ENCODE measurements around the gene PAPSS1. TPM values are rescaled to one million over a fixed set of nuclear protein-coding genes. Genes with fewer than 3 reads are reported as not detected.
A peak's percentile ranks its signal among the peaks of the same experiment; 100 is the strongest.

PAPSS1 gene
- total RNA-seq = 52.9 TPM

DNA sequence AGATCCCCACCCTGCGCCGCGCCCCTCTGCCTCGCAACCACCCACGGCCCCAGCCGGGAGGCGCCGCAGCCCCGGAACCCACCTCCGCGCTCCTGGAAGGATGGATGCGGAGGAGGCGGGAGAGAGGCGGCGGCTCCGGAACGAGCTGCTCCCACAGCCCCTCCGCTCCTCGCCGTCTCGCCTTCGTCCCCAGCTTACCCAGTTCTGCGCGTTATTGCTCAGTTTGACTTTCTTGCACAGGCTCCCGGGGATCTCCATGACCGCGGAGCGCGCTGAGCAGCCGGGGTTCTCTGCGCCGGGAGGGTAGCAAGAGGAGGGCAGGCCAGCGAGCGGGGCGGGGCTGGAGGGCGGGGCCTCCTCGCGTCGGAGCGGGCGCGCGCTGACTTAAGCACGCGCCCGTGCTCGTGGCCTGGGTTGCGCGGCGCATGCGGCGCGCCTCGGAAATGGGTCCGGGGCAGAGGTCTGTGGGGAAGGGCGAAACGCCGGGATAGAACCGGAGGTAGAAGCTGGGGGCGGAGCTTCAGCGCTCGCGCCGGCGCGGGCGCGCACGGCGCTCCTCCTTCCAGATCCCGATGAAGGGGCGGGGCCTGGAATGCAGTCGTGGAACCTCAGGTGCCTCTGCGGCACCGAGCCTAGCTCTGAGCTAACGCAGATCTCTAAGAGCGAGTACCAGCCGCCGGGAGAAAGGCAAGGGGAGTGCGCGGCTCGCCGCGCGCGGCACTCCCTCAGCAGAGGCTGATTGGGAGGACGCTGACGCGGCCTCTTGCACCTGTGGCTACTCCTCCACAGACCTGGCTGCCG is at the start of gene PAPSS1:
Gene PAPSS1 (minus strand): TSS at position 313 of the 801 bp plus-strand sequence. CDS start 55 bp downstream, at position 258.
- peak; percentile 99 for DNase-seq (ENCODE audit: low spot score)
- intact Hi-C loops (cut with DNase I) = no loop called here
- ATAC-seq = peak; percentile 98

GRCh38 chr4:107760281-107760947 is 40.4 kb upstream of the PAPSS1 start:
- peak; percentile 84 for ATAC-seq
- peak; percentile 69 for DNase-seq (ENCODE audit: low spot score)
- intact Hi-C loops (cut with DNase I) = no loop called here

DNA sequence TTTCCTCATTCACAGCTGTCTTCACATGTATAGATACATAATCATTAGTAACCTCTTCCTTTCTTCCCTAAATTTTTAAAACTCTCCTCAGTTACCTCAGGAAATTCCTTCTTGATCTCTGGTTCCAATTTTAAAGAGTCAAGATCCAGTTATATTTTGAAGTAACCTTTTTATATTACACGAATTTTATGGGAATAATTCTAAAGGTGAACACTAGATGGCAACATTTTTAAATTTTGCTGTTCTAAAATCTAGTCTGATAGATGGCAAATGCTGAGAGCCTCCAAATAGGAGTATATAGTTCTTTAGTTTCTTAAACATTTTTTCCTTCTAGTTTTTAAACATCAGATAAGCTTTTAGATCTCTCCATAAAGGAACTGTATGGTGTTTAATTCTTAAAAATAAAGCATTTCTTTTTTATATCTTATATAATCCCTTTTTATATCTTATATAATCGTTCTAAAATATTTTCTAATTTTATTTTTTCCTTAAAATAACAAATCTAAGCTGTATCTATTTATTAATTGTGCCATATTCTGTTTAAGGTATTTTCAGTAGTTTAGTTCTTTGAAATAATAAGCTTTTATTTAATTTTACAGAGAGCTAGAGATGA is 37.9 kb upstream of the PAPSS1 start:
- DNase-seq (ENCODE audit: low spot score) (no peak), ATAC-seq (no peak)
- intact Hi-C loops (cut with DNase I) = loop anchor here (5.0 kb wide), 1 partner anchor 154 kb away; no protein-coding TSS in a partner anchor

GRCh38 chr4:107757283-107757682 is 37.2 kb upstream of the PAPSS1 start:
- DNase-seq (ENCODE audit: low spot score) = no peak
- ATAC-seq = no peak
- intact Hi-C loops (cut with DNase I) = loop anchor here (5.0 kb wide), 1 partner anchor 155 kb away; no protein-coding TSS in a partner anchor

DNA sequence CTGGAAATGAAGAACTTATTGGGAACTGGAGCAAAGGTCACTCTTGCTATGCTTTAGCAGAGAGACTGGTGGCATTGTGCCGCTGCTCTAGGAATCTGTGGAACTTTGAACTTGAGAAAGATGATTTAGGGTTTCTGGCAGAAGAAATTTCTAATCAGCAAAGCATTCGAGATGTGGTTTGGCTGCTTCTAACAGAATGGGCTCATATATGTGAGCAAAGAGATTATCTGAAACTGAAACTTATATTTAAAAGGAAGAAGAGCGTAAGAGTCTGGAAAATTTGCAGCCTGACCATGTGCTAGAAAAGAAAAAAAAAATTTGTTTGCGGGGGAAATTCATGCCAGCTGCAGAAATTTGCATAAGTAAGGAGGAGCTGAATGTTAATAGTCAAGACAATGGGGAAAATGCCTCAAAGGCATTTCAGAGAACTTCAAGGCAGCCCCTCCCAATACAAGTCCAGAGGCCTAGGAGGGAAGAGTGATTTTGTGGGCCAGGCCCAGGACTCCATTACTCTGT is 35.9 kb upstream of the PAPSS1 start:
- DNase-seq (ENCODE audit: low spot score) = no peak
- peak; percentile 23 for ATAC-seq
- intact Hi-C loops (cut with DNase I) = loop anchor here (5.0 kb wide), 1 partner anchor 156 kb away; no protein-coding TSS in a partner anchor

- ATAC-seq (no peak), DNase-seq (ENCODE audit: low spot score) (no peak)
- intact Hi-C loops (cut with DNase I) = no loop called here
Observed at GRCh38 chr4:107751670-107752069, 31.6 kb upstream of the PAPSS1 start.

- intact Hi-C loops (cut with DNase I) = no loop called here
- no peak for ATAC-seq
- no peak for DNase-seq (ENCODE audit: low spot score)
Observed at GRCh38 chr4:107747748-107748486, 27.9 kb upstream of the PAPSS1 start.

DNA sequence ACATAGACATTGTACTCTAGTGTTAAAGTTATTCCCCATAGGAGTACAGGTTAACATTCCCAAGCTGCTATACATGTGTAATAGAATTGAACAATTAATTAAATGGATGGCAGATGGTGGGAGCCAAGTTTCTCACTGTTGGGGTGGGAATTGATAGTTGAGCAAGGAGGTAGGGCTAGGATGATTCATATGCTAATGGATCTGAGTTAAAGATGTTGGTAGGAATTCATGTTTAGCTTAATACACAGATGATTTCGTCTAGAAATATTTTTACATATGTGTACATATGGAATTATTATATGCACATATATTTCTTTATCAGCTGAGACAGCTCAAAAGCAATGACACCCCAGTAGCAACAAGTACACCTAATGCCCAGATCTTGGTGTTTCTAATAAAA is 26.1 kb upstream of the PAPSS1 start:
- intact Hi-C loops (cut with DNase I) = no loop called here
- DNase-seq (ENCODE audit: low spot score) (no peak), ATAC-seq (no peak)

GRCh38 chr4:107744532-107744931 is 24.5 kb upstream of the PAPSS1 start:
- intact Hi-C loops (cut with DNase I) = no loop called here
- DNase-seq (ENCODE audit: low spot score) = no peak
- ATAC-seq = no peak

- no peak for ATAC-seq
- intact Hi-C loops (cut with DNase I) = no loop called here
- no peak for DNase-seq (ENCODE audit: low spot score)
Observed at GRCh38 chr4:107743532-107743931, 23.5 kb upstream of the PAPSS1 start.

- ATAC-seq (no peak), DNase-seq (ENCODE audit: low spot score) (no peak)
- intact Hi-C loops (cut with DNase I) = no loop called here
Observed at GRCh38 chr4:107742791-107743190, 22.8 kb upstream of the PAPSS1 start.

DNA sequence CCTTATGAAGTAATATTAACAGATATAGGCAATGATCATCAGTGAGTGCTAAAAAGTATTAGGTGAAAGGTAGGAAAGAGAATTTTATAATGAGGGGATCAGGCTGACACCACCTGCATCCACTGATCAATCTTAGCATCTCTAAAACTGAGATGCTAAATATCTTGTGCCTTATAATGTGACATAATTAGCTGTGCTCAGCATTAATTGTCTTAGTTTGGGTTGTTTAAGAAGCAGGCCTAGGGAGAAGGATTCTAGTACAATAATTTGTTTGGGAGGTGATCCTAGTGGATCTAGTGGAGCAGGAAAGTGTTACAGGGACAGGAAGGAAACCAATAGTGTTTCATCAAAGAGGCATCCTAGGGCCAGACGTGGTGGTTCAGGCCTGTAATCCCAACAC is 22.2 kb upstream of the PAPSS1 start:
- no peak for ATAC-seq
- intact Hi-C loops (cut with DNase I) = no loop called here
- DNase-seq (ENCODE audit: low spot score) = no peak

DNA sequence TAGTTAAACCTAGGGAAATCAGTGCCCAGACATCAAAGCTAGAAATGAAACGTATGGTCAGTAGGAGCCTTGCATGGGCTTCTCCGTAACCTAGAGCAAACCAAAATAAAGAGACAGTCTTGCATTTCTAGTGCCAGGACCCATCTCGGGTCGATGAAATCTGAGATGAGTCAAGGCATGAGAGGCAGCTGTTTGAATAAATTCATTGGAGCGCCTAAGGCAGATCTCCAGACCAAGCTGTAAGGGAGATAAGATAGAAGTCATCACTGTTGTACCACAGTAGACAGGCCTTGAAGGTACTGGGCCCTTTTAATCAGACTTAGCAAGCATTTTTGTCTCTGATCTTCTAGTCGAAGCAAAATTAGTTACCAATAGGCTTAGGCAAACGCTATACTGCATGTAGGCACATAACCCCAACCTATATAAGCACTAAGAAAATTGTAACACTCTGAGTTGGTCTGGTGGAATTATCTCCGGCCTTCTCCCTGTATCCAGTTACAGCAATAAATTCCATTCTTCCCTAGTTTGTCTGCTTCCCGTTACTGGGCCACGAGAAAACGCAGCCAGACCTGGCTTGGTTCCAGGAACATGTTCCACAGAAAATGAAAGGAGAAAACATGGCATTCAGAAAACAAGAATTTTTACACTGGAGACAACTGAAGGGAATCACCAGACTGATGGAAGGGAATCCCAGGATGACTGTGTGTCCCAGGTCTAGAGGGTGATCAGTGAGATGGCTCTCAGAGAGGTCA is 21.1 kb upstream of the PAPSS1 start:
- intact Hi-C loops (cut with DNase I) = no loop called here
- DNase-seq (ENCODE audit: low spot score) (peak; percentile 80), ATAC-seq (peak; percentile 70)

DNA sequence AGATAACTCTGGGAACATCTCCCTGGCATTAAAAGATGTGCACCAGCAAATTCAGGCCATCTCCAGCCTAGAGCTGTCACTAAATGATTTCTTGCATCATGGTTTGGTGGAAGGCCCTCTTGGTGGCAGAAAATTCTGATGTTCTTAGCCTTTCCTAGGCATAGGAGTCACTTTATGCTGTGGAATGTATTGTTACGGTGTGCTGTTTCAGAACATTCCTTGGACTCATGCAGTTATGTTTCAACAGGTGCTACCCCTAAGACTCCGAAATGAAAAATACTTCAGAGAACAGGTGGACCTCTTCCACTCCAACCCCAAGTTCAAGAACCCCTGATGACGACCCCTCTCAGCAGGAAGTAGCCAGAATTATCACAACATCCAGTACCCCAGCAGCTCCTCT is 20.3 kb upstream of the PAPSS1 start:
- no peak for DNase-seq (ENCODE audit: low spot score)
- ATAC-seq = peak; percentile 29
- intact Hi-C loops (cut with DNase I) = no loop called here

DNA sequence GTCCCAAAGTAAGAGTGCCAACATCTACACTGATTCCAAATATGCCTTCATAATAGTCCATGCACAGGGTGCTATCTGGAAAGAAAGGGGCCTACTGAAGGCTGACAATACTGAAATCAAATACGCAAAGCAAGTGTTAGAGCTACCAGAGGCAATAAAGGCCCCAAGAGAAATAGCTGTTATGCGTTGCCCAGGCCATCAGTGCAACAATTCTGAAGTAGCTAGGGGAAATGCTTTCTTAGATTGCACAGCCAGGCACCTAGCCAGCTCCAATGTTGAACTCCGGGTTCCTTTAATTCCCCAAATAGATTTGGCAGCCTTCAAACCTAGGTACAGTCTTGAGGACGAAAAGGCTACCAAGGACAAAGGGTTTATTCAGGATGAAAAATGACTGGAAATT is 17.4 kb upstream of the PAPSS1 start:
- ATAC-seq = no peak
- intact Hi-C loops (cut with DNase I) = no loop called here
- DNase-seq (ENCODE audit: low spot score) = no peak

DNA sequence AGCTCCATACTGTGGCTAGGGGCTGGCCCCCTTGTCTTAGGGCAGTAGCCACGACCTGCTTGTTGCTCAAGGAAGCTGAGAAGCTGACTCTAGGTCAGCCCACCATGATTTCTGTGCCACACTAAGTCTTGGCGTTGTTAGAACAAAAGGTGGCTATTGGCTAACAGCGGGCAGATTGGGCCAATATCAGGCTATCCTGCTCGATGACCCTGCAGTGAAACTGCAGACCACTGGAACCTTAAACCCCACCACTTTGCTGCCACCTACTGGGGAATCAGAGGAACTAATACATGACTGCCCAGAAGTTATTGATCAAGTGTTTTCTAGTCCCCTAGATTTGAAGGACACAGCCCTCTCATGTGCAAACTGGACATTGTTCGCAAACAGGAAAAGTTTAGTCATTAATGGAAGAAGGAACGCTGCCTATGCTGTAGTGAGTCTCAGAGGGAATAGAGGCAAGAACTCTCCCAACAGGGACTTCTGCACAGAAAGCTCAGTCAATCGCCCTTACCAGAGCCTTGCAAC is 17.0 kb upstream of the PAPSS1 start:
- no peak for DNase-seq (ENCODE audit: low spot score)
- intact Hi-C loops (cut with DNase I) = no loop called here
- peak; percentile 48 for ATAC-seq

- intact Hi-C loops (cut with DNase I) = no loop called here
- DNase-seq (ENCODE audit: low spot score) (no peak), ATAC-seq (no peak)
Observed at GRCh38 chr4:107736037-107736436, 16.0 kb upstream of the PAPSS1 start.

DNA sequence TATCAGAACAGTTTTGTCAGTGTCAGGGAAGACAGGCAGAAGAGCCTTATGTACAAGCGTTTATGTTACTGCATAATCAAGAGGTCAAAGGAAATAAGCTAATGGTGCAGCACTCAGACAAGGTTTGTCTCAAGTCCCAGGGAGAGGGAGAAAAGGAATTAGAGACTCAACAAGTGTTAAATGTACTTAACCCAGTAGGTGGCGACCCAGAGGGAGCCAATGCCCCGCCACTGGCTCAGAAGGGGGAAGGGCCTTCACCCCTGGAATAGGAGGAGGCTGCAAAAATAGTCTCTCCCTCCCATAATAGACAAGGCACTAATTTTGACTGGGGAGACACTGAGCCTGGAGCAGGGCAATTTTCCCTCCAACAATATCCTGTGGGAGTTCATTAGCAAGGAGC is 14.1 kb upstream of the PAPSS1 start:
- no peak for ATAC-seq
- DNase-seq (ENCODE audit: low spot score) = no peak
- intact Hi-C loops (cut with DNase I) = no loop called here
